Chondrocyte (in vitro differentiated cells): Measurements from ENCODE around the gene SH3GLB1. TPM values are rescaled to one million over a fixed set of nuclear protein-coding genes. Genes with fewer than 3 reads are reported as not detected.

ENCODE experiments used
- DNase-seq: peaks from one replicate; pipeline ENCODE4 v3.0.0; 2021; ENCODE audit warnings: mixed read lengths, low spot score
- H3K27ac Mint-ChIP-seq: one replicate; pipeline ENCODE4 v1.8.0; 2021; ENCODE audit warnings: mild to moderate bottlenecking, moderate library complexity, mixed read lengths; ENCODE audit not compliant: unreplicated experiment
- H3K27me3 Mint-ChIP-seq: 2 replicates; pipeline ENCODE4 v1.8.0; 2021; ENCODE audit warnings: low read depth, mixed read lengths
- H3K36me3 Mint-ChIP-seq: 2 replicates; pipeline ENCODE4 v1.8.0; 2021; ENCODE audit warnings: low read depth, mixed read lengths
- H3K4me1 Mint-ChIP-seq: 2 replicates; pipeline ENCODE4 v1.8.0; 2021; ENCODE audit warnings: low read depth, mild to moderate bottlenecking, mixed read lengths
- H3K4me3 Mint-ChIP-seq: one replicate; pipeline ENCODE4 v1.8.0; 2021; ENCODE audit warnings: mild to moderate bottlenecking, moderate library complexity, mixed read lengths; ENCODE audit not compliant: unreplicated experiment
- H3K9me3 Mint-ChIP-seq: 2 replicates; pipeline ENCODE4 v1.8.0; 2021; ENCODE audit warnings: low read depth, mixed read lengths
- CTCF ChIP-seq: fragments of 200-600 bp; sonication (generic); IDR thresholded peaks from 2 replicates; pipeline ENCODE4 v1.5.0; 2021; ENCODE audit warnings: antibody characterized with exemption, mild to moderate bottlenecking, moderate library complexity
- total RNA-seq: library from RNA; stranded (reverse); gene quantifications from 3 replicates; pipeline ENCODE4 v1.2.1, GENCODE V29; 2021

SH3GLB1 gene
- total RNA-seq, 1 donor from 2014 or later, result 135 TPM

- Mint-ChIP-seq H3K4me1 (no peaks in the 10 kb centered on the region), H3K4me3 (no peak overlapping the region), H3K27ac (no peak overlapping the region), H3K27me3 (peaks cover 2% of the 10 kb centered on the region), H3K9me3 (peaks cover 5% of the 10 kb centered on the region), H3K36me3 (no peaks in the 10 kb centered on the region)
- TF ChIP-seq CTCF, result no peak
- DNase-seq, result no peak
Observed at GRCh38 chr1:86756062-86756406, 51.7 kb downstream of the SH3GLB1 start.

DNA sequence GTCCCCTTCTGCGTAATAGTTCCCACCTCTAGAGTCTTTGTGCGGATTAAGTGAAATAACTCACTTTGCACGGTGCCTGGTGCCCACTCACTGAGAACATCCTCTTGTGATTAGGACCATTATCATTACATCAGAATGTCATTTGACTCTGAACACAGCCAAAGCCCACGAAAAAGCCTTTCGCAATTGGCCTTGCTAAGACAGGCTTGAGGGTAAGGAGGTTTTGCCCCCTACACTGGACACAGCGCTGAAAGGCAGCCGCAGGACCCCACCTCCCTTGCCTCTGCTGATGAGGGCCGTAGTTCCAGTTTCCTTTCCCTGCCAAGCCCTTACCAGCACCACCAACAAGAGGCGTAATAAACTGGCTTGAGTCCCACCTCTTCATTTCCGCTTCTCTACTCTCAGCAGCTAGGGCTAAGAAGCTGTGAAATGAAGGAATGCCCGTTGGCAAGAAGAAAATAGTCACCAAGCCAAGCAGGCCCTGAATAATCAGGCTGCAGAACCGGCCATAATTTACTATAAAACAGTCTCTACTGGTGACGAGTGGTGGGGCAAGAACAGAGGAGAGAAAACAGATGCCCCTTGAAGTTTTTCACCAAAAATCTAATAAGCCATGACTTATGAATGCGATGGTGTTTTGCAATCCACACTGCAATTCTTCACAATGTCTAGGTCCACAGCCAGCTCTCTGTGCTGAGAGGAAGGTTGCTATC, 53.1 kb downstream of the SH3GLB1 start:
- TF ChIP-seq CTCF, result no peak
- peaks cover 5% of the 10 kb centered on the region for H3K9me3 Mint-ChIP-seq
- H3K4me3 Mint-ChIP-seq, result no peak overlapping the region
- no peaks in the 10 kb centered on the region for H3K36me3 Mint-ChIP-seq
- H3K27ac Mint-ChIP-seq, result no peak overlapping the region
- peaks cover 8% of the 10 kb centered on the region for H3K27me3 Mint-ChIP-seq
- no peak for DNase-seq
- no peaks in the 10 kb centered on the region for H3K4me1 Mint-ChIP-seq

- DNase-seq, result no peak
- Mint-ChIP-seq H3K9me3 (peaks cover 5% of the 10 kb centered on the region), H3K4me3 (no peak overlapping the region), H3K36me3 (no peaks in the 10 kb centered on the region), H3K4me1 (no peaks in the 10 kb centered on the region), H3K27me3 (peaks cover 9% of the 10 kb centered on the region), H3K27ac (no peak overlapping the region)
- no peak for TF ChIP-seq CTCF
Observed at GRCh38 chr1:86758570-86758969, 54.2 kb downstream of the SH3GLB1 start.

DNA sequence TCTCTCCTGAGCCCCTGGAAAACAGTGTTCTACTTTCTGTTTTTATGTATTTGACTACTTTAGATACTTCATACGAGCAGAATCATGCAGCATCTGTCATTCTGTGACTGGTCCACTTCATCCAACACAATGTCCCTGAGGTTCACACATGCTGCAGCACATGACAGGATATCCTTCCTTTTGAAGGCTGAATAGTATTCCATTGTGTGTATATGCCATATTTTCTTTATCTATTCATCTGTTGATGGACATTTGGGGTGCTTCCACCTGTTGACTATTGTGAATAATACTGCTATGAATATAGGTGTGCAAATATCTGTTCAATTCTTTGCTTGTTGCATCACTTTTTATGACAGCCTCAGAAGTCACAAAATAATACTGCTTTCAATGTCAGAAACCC, 55.8 kb downstream of the SH3GLB1 start:
- DNase-seq, result no peak
- Mint-ChIP-seq H3K27ac (no peak overlapping the region), H3K27me3 (peaks cover 9% of the 10 kb centered on the region), H3K9me3 (peaks cover 5% of the 10 kb centered on the region), H3K4me1 (peaks cover 3% of the 10 kb centered on the region), H3K4me3 (no peak overlapping the region), H3K36me3 (no peaks in the 10 kb centered on the region)
- no peak for TF ChIP-seq CTCF

DNA sequence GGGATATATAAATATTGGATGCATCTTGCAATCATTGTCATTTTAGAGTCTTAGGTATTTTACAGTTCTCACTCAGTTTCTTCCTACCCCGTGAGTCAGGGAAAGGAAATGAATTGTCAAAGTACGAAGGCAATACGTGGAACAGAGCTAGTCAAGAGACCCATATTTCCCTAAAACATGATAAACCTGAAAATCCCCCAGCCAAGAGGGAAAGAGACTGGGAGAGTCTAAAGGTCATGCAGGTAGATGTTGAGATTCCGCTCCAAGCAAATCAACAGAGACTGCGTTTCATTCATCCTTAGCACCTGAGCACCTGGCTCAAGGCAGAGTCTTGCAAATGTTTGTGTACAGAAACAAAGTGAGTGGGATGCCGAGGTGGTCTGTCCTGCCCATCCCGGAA, 58.0 kb downstream of the SH3GLB1 start:
- TF ChIP-seq CTCF, result no peak
- peaks cover 12% of the 10 kb centered on the region for H3K9me3 Mint-ChIP-seq
- no peak for DNase-seq
- no peak overlapping the region for H3K4me3 Mint-ChIP-seq
- H3K4me1 Mint-ChIP-seq, result peaks cover 3% of the 10 kb centered on the region
- H3K27ac Mint-ChIP-seq, result no peak overlapping the region
- peaks cover 1% of the 10 kb centered on the region for H3K36me3 Mint-ChIP-seq
- H3K27me3 Mint-ChIP-seq, result peaks cover 9% of the 10 kb centered on the region
